Prostate gland (tissue), 2 donors: ENCODE results near the gene ZNF681.

Experiments used
- POLR2A ChIP-seq: fragments of 450-650 bp; IDR thresholded peaks from one replicate; pipeline ENCODE4 v1.6.1; 2016; ENCODE audit warnings: antibody characterized with exemption, mild to moderate bottlenecking
- POLR2AphosphoS5 ChIP-seq: sonication (generic); formaldehyde crosslinking; IDR thresholded peaks from one replicate; pipeline ENCODE4 v1.6.1; 2017; ENCODE audit warnings: antibody characterized with exemption
- TF ChIP-seq, protein P1 (sequence below), 4 experiments: fragments of 200-600 bp in 2 of 4; fragments of 450-650 bp in 2 of 4; sonication (generic) in 2 of 4; IDR thresholded peaks; 1 replicate in 3 of 4; 2 replicates in 1 of 4; pipeline ENCODE4 v1.5.1; 2016 to 2019; ENCODE audit warnings: antibody characterized with exemption in 4 of 4, mild to moderate bottlenecking in 2 of 4, moderate library complexity in 2 of 4

DNA sequence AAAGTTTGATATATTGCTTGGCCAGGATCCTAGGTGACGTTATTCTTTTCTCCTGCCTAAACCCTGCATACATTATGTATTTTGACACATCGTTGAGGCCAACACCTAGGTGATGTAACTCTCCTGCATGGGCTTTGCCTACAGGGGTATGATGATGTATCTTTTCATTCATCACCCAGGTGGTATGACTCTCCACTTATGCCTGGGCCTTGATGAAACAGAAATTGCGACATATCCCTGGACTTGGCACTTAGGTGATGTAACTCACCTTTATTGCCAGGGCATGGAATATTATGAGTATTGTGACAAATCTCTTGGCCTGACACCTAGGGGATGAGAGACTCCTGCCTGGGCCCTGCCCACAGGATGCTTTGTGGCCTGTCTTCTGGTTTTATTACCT lies 18.5 kb upstream of the ZNF681 start:
- TF ChIP-seq, protein P1, sequence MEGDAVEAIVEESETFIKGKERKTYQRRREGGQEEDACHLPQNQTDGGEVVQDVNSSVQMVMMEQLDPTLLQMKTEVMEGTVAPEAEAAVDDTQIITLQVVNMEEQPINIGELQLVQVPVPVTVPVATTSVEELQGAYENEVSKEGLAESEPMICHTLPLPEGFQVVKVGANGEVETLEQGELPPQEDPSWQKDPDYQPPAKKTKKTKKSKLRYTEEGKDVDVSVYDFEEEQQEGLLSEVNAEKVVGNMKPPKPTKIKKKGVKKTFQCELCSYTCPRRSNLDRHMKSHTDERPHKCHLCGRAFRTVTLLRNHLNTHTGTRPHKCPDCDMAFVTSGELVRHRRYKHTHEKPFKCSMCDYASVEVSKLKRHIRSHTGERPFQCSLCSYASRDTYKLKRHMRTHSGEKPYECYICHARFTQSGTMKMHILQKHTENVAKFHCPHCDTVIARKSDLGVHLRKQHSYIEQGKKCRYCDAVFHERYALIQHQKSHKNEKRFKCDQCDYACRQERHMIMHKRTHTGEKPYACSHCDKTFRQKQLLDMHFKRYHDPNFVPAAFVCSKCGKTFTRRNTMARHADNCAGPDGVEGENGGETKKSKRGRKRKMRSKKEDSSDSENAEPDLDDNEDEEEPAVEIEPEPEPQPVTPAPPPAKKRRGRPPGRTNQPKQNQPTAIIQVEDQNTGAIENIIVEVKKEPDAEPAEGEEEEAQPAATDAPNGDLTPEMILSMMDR (IDR thresholded peaks at IDR 0.05): no peak
- no peak for TF ChIP-seq POLR2A
- no peak for TF ChIP-seq POLR2AphosphoS5
